ENCODE data around the gene NOTCH1.

GRCh38 chr9:136507221-136507991 is 38.4 kb downstream of the NOTCH1 start:
- TF ChIP-seq, protein P1, sequence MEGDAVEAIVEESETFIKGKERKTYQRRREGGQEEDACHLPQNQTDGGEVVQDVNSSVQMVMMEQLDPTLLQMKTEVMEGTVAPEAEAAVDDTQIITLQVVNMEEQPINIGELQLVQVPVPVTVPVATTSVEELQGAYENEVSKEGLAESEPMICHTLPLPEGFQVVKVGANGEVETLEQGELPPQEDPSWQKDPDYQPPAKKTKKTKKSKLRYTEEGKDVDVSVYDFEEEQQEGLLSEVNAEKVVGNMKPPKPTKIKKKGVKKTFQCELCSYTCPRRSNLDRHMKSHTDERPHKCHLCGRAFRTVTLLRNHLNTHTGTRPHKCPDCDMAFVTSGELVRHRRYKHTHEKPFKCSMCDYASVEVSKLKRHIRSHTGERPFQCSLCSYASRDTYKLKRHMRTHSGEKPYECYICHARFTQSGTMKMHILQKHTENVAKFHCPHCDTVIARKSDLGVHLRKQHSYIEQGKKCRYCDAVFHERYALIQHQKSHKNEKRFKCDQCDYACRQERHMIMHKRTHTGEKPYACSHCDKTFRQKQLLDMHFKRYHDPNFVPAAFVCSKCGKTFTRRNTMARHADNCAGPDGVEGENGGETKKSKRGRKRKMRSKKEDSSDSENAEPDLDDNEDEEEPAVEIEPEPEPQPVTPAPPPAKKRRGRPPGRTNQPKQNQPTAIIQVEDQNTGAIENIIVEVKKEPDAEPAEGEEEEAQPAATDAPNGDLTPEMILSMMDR (IDR thresholded peaks at IDR 0.05), result no peak
- TF ChIP-seq POLR2A (IDR thresholded peaks at IDR 0.05), result no peak

Data from Peyer's patch (tissue), 4 donors.